ENCODE results near the gene NTM.

DNA sequence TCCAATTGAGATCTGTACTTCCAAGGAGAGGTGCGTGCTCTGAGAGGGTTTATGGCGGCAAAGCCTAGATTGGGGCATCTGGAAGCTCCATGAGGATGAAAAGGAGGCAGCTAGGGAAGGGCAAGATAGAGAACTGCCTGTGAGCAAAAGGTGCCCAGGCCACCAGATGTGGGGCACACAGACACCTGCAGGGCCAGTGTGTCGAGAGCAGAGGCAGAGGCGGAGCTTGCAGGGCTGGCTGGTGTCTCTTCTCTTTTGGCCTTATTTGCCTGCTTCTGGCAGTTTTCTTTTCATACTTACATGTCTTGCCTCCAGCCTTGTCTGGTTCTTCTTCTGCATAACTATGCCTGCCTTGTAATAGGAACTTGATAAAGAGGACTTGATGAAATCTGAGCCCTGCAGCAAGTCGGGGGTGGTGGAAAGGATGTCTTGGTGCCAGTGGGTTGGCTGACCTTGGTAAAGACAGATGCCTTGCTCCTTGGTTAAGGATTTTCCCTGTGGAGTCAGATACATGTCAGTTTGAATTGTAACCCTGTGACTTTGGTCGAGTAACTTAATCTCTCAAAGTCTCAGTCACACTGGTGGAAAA, 680.3 kb downstream of the NTM start:
- TF ChIP-seq, protein P1, sequence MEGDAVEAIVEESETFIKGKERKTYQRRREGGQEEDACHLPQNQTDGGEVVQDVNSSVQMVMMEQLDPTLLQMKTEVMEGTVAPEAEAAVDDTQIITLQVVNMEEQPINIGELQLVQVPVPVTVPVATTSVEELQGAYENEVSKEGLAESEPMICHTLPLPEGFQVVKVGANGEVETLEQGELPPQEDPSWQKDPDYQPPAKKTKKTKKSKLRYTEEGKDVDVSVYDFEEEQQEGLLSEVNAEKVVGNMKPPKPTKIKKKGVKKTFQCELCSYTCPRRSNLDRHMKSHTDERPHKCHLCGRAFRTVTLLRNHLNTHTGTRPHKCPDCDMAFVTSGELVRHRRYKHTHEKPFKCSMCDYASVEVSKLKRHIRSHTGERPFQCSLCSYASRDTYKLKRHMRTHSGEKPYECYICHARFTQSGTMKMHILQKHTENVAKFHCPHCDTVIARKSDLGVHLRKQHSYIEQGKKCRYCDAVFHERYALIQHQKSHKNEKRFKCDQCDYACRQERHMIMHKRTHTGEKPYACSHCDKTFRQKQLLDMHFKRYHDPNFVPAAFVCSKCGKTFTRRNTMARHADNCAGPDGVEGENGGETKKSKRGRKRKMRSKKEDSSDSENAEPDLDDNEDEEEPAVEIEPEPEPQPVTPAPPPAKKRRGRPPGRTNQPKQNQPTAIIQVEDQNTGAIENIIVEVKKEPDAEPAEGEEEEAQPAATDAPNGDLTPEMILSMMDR (IDR thresholded peaks at IDR 0.05; ENCODE audit: low read depth, low read length), result no peak
- TF ChIP-seq EZH2phosphoT487 (IDR thresholded peaks at IDR 0.05; ENCODE audit: low read depth), result no peak

Data from OCI-LY3 (cell line).